ENCODE measurements around the gene RNF114. TPM values are rescaled to one million over a fixed set of nuclear protein-coding genes. Genes with fewer than 3 reads are reported as not detected.
A peak's percentile ranks its signal among the peaks of the same experiment; 100 is the strongest.

Gene RNF114
- total RNA-seq, 1 experiment from 2014 or later = 75.1 TPM

DNA sequence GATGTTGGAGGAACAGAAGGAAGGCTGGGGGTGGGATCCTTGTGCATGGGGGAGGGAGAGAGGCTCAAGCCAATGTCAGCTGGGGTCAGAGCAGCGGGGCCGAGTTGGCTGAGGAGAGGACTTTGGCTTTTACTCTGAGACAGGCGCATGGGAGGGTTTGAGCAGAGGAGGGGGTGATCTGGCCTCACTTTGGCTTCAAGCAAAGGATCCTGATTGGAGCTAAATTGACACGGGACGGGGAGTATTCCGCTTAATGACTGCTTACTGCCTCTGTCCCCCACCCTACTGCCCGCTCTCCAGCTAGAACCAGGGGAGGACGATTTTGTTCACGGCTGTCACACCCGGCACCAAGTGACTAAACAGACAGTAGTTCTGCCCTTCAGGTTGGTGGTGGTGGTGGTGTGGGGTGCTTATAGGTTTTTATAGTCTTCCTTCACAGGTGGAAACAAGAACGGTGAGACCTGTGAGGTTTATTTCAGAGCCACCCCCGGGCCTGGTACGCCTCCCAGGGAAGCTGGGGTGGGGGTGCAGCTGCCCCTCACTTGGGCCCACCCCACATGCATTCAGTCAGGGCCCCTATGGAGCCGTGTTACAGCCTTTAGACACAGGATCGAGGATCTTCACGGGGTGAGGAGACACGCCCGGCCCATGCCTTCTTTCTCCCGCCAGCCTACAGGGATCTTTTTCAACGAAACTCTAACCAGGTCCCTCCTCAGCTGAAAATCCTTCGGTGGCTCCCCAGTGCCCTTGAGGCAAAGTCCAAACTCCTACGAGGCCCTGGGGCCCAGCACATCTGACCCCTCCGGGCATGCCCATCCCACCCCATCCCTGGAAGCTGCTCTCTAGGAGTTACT is 45.2 kb downstream of the RNF114 start:
- DNase-seq (ENCODE audit: low spot score) = no peak
- in situ Hi-C loops (cut with HindIII; ENCODE audit: low sequenced_read_pairs) = loop anchor here (10.0 kb wide), 1 partner anchor 173 kb away; the partner anchor contains the start of gene PEDS1

DNA sequence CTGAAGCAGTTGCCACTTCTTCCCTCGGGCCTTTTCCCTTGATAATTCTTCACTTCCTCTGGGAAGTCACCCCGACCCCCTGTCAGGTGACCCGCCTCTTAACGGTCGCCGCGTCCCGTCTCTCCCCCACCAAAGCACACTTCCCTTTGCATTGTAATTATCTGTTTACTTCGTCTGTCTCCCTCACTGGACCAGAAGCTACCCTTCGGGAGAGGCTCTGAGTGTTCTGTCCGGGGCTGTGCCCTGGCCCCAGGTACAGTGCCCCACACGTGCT is 45.8 kb downstream of the RNF114 start:
- in situ Hi-C loops (cut with HindIII; ENCODE audit: low sequenced_read_pairs) = loop anchor here (10.0 kb wide), 1 partner anchor 173 kb away; the partner anchor contains the start of gene PEDS1
- DNase-seq (ENCODE audit: low spot score) = no peak

DNA sequence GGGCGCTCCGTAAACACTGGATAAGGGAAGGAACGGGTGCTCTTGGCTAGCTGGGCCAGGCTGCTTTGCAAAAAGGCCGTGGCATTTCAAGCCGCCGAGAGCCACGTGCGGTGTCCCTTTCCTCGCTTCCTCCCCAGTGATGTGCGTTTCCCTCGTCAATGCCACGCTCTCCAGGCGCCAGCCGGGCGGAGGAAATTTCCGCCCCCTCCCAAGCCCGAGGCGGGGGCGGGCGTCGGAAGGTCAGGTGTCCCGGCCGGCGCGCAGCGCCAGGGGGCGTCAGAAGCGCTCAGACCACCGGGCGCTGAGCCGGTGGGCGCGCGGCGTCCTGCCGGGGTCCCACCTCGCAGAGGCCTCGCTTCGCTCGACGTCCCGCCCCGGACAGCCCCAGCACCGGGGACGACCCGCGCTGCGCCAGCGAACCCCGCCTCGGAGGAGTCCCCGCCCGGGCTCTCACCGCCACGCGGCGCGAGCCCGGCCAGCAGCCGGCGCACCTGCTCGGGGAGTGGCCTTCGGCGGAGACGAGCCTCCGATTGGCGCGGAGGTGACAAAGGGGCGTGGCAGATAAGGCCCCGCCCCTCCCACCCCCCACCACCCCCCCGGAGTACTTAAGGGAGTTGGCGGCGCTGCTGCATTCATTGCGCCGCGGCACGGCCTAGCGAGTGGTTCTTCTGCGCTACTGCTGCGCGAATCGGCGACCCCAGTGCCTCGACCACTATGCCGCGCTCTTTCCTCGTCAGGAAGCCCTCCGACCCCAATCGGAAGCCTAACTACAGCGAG is 46.3 kb downstream of the RNF114 start, which contains the start of gene SNAI1:
Gene SNAI1 (plus strand): TSS at position 635 of the 777 bp plus-strand sequence. CDS start 80 bp downstream, at position 715.
- DNase-seq (ENCODE audit: low spot score) = peak; percentile 67
- in situ Hi-C loops (cut with HindIII; ENCODE audit: low sequenced_read_pairs) = loop anchor here (10.0 kb wide), 1 partner anchor 172 kb away; the partner anchor contains the start of gene PEDS1

DNA sequence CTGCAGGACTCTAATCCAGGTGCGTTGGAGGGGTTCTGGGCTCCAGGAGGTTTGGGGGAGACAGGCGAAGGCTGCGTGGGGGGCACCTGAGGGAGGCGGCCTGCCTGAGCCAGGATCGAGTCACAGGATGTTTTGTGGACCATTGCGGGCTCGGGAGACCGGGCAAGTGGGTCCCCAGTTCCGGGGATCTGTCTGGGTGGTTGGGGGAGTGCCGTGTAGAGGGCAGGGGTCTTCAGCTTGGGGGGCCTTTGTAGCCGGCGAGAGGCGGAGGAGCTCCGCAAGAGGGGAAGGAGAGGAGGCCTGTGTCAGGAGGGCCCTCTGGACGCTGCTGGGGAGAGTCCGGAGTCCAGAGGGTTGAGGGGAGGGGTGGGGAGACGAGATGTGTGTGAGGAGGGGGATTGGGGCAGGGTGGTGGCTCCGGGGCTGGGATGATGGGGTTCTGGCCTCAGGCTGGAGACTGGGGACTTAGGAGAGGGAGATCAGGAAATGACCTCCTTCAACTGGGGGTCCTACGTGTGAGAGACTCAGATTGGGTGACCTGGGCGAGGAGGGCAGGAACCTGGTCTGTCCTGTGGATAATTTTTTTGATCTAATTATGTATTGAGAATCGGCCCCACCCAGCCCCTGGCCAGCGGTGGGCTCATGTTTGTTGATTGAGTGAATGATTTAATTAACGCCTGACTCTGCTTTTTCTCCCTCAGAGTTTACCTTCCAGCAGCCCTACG is 47.1 kb downstream of the RNF114 start:
- in situ Hi-C loops (cut with HindIII; ENCODE audit: low sequenced_read_pairs) = loop anchor here (10.0 kb wide), 1 partner anchor 172 kb away; the partner anchor contains the start of gene PEDS1
- no peak for DNase-seq (ENCODE audit: low spot score)

DNA sequence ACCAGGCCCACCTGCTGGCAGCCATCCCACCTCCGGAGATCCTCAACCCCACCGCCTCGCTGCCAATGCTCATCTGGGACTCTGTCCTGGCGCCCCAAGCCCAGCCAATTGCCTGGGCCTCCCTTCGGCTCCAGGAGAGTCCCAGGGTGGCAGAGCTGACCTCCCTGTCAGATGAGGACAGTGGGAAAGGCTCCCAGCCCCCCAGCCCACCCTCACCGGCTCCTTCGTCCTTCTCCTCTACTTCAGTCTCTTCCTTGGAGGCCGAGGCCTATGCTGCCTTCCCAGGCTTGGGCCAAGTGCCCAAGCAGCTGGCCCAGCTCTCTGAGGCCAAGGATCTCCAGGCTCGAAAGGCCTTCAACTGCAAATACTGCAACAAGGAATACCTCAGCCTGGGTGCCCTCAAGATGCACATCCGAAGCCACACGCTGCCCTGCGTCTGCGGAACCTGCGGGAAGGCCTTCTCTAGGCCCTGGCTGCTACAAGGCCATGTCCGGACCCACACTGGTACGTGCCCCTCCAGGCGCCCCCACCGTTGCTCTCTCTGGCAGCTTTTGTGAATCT is 47.7 kb downstream of the RNF114 start:
- DNase-seq (ENCODE audit: low spot score) = no peak
- in situ Hi-C loops (cut with HindIII; ENCODE audit: low sequenced_read_pairs) = loop anchor here (10.0 kb wide), 1 partner anchor 171 kb away; the partner anchor contains the start of gene PEDS1

DNA sequence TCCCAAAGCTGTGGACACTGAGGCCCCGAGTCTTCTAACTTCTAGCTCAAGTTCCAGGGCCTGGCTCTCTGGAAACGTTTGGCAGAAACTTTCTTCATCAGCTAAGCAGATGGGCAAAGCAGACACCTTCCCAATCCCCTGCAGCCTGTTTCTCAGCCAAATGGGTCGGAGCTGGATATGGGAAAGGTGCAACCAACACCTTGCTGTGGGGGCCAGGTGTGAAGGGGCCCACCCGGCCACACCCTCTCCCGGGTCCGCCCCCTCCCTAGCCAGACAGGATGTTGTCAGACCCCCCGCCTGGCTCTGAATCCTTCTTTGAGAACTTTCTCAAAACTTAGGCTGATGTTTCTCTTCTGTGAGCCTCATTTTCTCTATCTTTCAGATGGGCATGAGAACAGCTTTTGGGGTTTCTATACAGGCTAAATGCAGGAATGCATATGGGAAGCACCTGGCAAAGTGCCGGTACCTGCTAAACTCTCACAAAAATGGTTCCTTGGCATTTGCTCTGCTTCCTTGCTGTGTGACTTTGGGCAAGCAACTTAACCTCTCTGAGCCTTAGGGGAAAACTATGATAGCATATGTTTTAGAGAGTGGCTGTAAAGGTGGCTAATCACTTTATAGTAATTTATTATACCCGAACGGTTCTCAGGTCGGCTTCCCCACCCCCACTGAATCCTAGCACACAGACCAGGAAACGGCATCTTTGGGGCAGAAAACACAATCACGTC is 48.4 kb downstream of the RNF114 start:
- no peak for DNase-seq (ENCODE audit: low spot score)
- in situ Hi-C loops (cut with HindIII; ENCODE audit: low sequenced_read_pairs) = loop anchor here (10.0 kb wide), 1 partner anchor 170 kb away; the partner anchor contains the start of gene PEDS1

DNA sequence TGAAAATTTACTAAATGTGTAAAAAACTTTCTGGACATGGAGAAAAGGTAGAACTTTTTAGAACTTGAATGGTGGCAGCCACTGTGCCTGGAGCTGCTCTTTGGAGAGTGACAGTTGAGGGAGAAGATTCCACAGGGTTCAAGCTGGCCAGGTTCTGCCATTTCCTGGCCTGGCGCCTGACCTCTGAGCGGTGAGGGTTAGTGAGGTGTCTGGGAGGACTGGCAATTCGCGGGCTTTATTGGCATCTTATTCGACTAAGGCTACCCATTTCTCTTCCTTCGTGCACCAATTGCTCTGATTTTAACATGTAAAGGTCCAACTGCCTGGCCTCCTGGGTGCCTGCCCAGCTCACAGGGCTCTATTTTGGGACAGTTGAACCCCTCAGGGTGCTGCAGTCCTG is 49.0 kb downstream of the RNF114 start:
- no peak for DNase-seq (ENCODE audit: low spot score)
- in situ Hi-C loops (cut with HindIII; ENCODE audit: low sequenced_read_pairs) = loop anchor here (10.0 kb wide), 1 partner anchor 170 kb away; the partner anchor contains the start of gene PEDS1

DNA sequence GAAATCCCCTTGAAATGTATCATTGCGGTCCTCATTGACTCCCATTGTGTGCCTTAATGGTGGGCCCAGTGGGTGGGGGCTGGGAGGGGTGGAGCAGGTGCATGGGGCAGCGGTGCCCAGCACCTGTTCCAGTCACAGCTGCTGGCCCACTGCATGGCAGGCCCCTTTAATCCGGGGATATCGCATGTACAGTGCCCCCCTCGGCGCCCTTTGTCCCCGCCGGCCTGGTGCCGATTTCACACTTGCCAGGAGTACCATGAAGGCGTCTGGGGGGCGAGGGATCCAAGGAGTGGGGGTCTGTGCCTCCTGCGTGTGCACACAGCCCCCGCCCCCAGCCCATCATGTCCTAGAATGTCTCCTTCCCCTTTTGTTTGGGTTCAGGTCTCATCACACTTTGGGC is 49.4 kb downstream of the RNF114 start:
- no peak for DNase-seq (ENCODE audit: low spot score)
- in situ Hi-C loops (cut with HindIII; ENCODE audit: low sequenced_read_pairs) = loop anchor here (10.0 kb wide), 1 partner anchor 169 kb away; the partner anchor contains the start of gene PEDS1

DNA sequence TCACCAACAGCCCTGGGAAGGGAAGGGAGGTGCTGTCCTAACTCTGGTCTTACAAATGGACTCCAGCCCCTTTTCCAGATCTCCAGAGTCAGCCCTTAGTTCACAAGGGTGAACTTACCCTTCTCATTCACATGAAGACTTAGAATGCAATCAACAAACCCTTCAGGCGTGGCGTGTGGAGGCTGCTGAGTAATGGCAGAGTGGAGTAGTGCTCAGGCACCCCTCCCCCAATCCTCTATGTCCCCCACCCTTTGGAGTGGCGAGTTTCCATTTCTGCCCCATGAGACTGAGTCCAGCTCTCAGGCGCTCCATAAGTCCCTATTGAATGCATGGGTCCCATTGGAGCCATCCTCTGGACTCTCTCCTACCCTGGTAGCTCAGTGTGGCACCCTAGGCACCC is 49.9 kb downstream of the RNF114 start:
- DNase-seq (ENCODE audit: low spot score) = no peak
- in situ Hi-C loops (cut with HindIII; ENCODE audit: low sequenced_read_pairs) = loop anchor here (10.0 kb wide), 1 partner anchor 169 kb away; the partner anchor contains the start of gene PEDS1

DNA sequence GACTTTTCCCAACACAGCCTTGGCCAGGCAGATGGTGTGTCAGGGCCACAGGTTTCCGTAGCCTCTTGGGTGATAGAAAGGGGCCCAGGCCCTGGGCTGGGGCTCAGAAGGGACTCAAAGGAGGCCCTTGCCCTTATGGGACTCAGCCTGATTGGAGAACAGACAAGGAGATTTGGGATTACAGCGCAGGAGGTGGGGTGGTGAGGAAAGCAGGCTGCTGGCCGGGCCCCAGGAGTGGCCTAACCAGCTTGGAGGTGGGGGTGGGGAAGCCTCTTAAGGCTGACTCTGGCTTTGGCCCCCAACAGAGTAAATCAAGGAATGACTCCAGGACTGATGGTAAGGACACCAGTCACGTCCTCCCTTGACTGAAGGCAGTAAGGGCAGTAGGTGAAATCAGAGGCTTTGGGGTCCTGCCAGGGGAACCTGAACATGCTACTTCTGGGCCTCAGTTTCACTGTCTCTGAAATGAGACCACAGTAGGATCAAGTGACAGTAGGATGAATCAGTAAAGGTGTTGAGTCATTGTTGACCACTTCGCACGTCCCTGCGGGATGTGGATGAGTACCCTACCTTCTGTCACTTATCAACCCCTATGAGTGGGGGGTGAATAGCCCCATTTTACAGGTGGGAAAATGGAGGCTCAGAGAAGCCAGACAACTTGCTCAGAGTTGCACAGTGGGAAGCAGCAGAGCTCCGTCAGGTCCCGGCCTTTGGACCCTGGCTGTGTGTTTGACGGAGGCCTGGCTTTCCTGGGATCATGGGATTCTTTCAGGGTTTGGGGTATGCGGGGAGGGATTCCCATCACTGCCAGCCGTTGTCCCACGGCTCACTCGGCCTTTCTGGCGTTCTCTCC is 51.0 kb downstream of the RNF114 start:
- DNase-seq (ENCODE audit: low spot score) = no peak
- in situ Hi-C loops (cut with HindIII; ENCODE audit: low sequenced_read_pairs) = loop anchor here (10.0 kb wide), 1 partner anchor 168 kb away; the partner anchor contains the start of gene PEDS1

DNA sequence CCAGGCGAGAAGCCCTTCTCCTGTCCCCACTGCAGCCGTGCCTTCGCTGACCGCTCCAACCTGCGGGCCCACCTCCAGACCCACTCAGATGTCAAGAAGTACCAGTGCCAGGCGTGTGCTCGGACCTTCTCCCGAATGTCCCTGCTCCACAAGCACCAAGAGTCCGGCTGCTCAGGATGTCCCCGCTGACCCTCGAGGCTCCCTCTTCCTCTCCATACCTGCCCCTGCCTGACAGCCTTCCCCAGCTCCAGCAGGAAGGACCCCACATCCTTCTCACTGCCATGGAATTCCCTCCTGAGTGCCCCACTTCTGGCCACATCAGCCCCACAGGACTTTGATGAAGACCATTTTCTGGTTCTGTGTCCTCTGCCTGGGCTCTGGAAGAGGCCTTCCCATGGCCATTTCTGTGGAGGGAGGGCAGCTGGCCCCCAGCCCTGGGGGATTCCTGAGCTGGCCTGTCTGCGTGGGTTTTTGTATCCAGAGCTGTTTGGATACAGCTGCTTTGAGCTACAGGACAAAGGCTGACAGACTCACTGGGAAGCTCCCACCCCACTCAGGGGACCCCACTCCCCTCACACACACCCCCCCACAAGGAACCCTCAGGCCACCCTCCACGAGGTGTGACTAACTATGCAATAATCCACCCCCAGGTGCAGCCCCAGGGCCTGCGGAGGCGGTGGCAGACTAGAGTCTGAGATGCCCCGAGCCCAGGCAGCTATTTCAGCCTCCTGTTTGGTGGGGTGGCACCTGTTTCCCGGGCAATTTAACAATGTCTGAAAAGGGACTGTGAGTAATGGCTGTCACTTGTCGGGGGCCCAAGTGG is 51.9 kb downstream of the RNF114 start:
- DNase-seq (ENCODE audit: low spot score) = no peak
- in situ Hi-C loops (cut with HindIII; ENCODE audit: low sequenced_read_pairs) = loop anchor here (10.0 kb wide), 1 partner anchor 167 kb away; the partner anchor contains the start of gene PEDS1

DNA sequence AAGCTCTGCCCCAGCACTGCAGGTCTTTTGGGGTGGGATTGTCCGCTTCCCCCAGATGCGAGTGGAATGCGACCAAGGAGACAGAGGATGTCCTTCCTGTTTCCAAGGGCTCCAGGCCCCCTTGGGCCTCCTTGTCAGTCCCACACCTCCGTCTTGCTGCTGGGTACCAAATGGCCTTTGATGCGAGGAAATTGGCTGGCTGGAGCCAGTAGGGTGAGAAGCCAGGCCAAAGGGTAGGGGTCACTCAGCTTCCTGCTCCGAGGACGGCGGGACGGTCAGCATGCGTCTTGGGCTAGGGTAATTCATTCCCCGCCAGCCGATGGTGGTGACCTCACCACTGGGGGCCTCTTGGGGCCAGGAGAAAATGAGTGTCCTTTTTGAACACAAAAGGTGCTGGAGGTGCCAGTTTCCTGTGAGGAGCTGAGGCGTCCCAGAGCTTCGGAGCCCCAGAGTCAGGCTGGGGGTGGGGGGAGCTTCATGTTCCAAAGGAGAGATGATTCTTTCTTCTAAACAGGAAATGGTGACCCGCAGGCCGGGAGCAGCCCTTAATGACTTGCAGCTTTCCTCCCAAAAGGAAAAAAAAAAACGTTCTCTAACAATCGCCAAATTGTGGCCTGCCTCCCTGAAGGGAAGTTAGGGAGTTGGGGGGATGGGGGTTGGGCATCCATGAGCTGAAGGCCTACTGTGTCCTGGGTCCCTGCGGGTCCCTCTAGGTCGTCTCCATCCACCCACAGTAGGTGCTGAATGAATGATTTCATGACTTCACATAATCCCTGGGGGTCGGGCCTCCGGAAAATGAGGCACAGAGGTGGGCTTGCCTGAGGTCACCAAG is 53.3 kb downstream of the RNF114 start:
- in situ Hi-C loops (cut with HindIII; ENCODE audit: low sequenced_read_pairs) = loop anchor here (10.0 kb wide), 1 partner anchor 165 kb away; the partner anchor contains the start of gene PEDS1
- DNase-seq (ENCODE audit: low spot score) = peak; percentile 56

DNA sequence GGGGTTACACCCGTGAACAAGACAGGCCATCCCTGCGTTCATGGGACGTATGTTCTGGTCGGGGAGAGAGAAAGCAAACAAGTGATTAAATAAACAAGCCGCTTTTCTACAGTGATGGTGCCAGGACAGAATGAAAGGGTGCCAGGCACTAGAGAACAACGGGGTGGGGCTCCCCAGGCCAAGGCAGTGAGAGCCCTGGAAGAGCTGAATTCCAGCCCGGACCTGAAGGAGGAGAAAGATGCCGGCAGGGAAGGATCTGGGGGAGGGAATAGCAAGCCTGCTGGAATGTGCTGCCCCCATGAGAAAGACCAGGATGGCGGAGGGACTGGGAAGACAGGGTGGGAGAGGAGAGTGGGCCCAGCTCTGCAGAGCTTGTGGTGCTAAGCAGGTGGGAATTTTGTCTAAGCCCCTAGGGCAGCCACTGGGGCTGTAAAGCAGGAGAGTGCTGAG is 54.1 kb downstream of the RNF114 start:
- in situ Hi-C loops (cut with HindIII; ENCODE audit: low sequenced_read_pairs) = no loop called here
- DNase-seq (ENCODE audit: low spot score) = peak; percentile 21

DNA sequence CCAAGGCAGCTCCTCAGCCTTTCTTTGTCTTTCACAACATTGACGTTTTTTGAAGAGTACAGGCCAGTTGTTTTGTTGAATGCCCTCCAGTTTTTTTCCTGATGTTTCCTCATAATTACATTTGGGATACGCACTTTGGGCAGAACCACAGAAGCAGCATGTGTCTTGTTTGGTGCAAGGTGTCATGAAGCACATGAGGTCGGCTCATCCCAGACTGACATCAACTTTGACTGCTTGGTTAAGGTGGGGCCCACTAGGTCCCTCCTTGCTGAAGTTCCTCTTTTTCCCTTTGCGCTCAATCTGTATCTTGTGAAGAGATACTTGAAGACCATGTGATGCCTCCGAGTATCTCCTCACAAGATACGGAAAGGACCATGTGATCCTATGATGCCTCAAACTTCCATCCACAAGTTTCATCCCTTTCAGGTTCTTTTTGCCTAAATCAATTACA is 57.1 kb downstream of the RNF114 start:
- in situ Hi-C loops (cut with HindIII; ENCODE audit: low sequenced_read_pairs) = no loop called here
- DNase-seq (ENCODE audit: low spot score) = no peak

DNA sequence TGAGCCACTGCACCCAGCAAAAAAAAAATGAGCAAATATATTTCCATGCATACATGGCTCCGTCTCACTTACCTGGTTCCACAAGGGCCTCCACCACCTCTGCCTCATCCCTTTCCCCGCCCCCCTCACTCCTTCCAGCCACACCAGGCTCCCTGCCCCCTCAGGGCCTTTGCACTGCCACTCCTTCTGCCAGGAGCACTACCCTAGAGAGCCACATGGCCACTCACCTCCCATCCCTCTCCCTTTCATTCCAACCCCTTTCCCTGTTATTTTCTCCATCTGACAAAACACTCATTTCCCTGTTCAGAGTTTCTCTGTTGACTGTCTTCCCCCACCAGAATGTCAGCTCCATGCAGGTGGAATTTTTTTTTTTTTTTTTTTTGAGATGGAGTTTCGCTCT is 59.4 kb downstream of the RNF114 start:
- DNase-seq (ENCODE audit: low spot score) = no peak
- in situ Hi-C loops (cut with HindIII; ENCODE audit: low sequenced_read_pairs) = no loop called here

Measured in G401 (cell line).